ENCODE results near the gene RPL39L.
A peak's percentile ranks its signal among the peaks of the same experiment; 100 is the strongest.

Gene RPL39L

GRCh38 chr3:187150599-187150998, 11.3 kb upstream of the RPL39L start:
- Histone ChIP-seq H2AFZ (ENCODE audit: low read depth, low read length) (no peak overlapping the region), H3K4me3 (ENCODE audit: low read depth in 1 of 2, low read length in 2 of 2) (no peak overlapping the region), H3K4me1 (ENCODE audit: insufficient read depth, low read length) (no peaks in the 10 kb centered on the region), H3K9me3 (ENCODE audit: insufficient read depth, low read length, severe bottlenecking) (no peaks in the 10 kb centered on the region), H3K27me3 (ENCODE audit: insufficient read depth, low read length, poor library complexity) (no peaks in the 10 kb centered on the region), H4K20me1 (ENCODE audit: insufficient read depth, low read length) (no peaks in the 10 kb centered on the region), H3K27ac (ENCODE audit: low read length) (no peak overlapping the region), H3K9ac (ENCODE audit: low read depth, low read length) (no peak overlapping the region), H3K36me3 (ENCODE audit: insufficient read depth, low read length) (no peaks in the 10 kb centered on the region), H3K79me2 (ENCODE audit: insufficient read depth, low read length) (no peaks in the 10 kb centered on the region), H3K4me2 (ENCODE audit: insufficient read depth, low read length) (no peak overlapping the region)
- TF ChIP-seq EZH2 (IDR thresholded peaks at IDR 0.05; ENCODE audit: borderline replicate concordance, low read depth, low read length, severe bottlenecking) (no peak), CTCF (IDR thresholded peaks at IDR 0.05; ENCODE audit: borderline replicate concordance, extremely low read depth, low read length, poor library complexity, severe bottlenecking) (peak; percentile 44)
- ATAC-seq (ENCODE audit: insufficient read depth, low read depth), result no peak
- DNase-seq, result peak; percentile 26

- Histone ChIP-seq H3K4me1 (ENCODE audit: insufficient read depth, low read length) (no peaks in the 10 kb centered on the region), H2AFZ (ENCODE audit: low read depth, low read length) (no peak overlapping the region), H3K27ac (ENCODE audit: low read length) (no peak overlapping the region), H3K4me2 (ENCODE audit: insufficient read depth, low read length) (no peak overlapping the region), H3K79me2 (ENCODE audit: insufficient read depth, low read length) (no peaks in the 10 kb centered on the region), H3K36me3 (ENCODE audit: insufficient read depth, low read length) (no peaks in the 10 kb centered on the region), H4K20me1 (ENCODE audit: insufficient read depth, low read length) (no peaks in the 10 kb centered on the region), H3K9me3 (ENCODE audit: insufficient read depth, low read length, severe bottlenecking) (no peaks in the 10 kb centered on the region), H3K9ac (ENCODE audit: low read depth, low read length) (no peak overlapping the region), H3K27me3 (ENCODE audit: insufficient read depth, low read length, poor library complexity) (no peaks in the 10 kb centered on the region), H3K4me3 (ENCODE audit: low read depth in 1 of 2, low read length in 2 of 2) (no peak overlapping the region)
- TF ChIP-seq EZH2 (IDR thresholded peaks at IDR 0.05; ENCODE audit: borderline replicate concordance, low read depth, low read length, severe bottlenecking) (no peak), CTCF (IDR thresholded peaks at IDR 0.05; ENCODE audit: borderline replicate concordance, extremely low read depth, low read length, poor library complexity, severe bottlenecking) (no peak)
- no peak for DNase-seq
- no peak for ATAC-seq (ENCODE audit: insufficient read depth, low read depth)
Measured at GRCh38 chr3:187150186-187150585, 10.9 kb upstream of the RPL39L start.

GRCh38 chr3:187146389-187146788, 7.1 kb upstream of the RPL39L start:
- Histone ChIP-seq H4K20me1 (ENCODE audit: insufficient read depth, low read length) (no peaks in the 10 kb centered on the region), H3K27me3 (ENCODE audit: insufficient read depth, low read length, poor library complexity) (no peaks in the 10 kb centered on the region), H3K4me3 (ENCODE audit: low read depth in 1 of 2, low read length in 2 of 2) (no peak overlapping the region), H3K4me1 (ENCODE audit: insufficient read depth, low read length) (no peaks in the 10 kb centered on the region), H3K9me3 (ENCODE audit: insufficient read depth, low read length, severe bottlenecking) (peaks cover 5% of the 10 kb centered on the region), H2AFZ (ENCODE audit: low read depth, low read length) (no peak overlapping the region), H3K4me2 (ENCODE audit: insufficient read depth, low read length) (no peak overlapping the region), H3K9ac (ENCODE audit: low read depth, low read length) (no peak overlapping the region), H3K79me2 (ENCODE audit: insufficient read depth, low read length) (no peaks in the 10 kb centered on the region), H3K27ac (ENCODE audit: low read length) (no peak overlapping the region), H3K36me3 (ENCODE audit: insufficient read depth, low read length) (no peaks in the 10 kb centered on the region)
- no peak for DNase-seq
- TF ChIP-seq CTCF (IDR thresholded peaks at IDR 0.05; ENCODE audit: borderline replicate concordance, extremely low read depth, low read length, poor library complexity, severe bottlenecking), result no peak
- no peak for TF ChIP-seq EZH2 (IDR thresholded peaks at IDR 0.05; ENCODE audit: borderline replicate concordance, low read depth, low read length, severe bottlenecking)
- no peak for ATAC-seq (ENCODE audit: insufficient read depth, low read depth)
